CD4-positive, alpha-beta T cell treated with Interleukin-6 at 100 ng/mL for 8 hours (primary cell): ENCODE results near the gene TMCO2.

Experiments
- DNase-seq: peaks from one replicate; pipeline ENCODE4 v3.0.0-alpha.2; 2020; ENCODE audit warnings: mixed read lengths, low spot score

The TMCO2 gene

DNA sequence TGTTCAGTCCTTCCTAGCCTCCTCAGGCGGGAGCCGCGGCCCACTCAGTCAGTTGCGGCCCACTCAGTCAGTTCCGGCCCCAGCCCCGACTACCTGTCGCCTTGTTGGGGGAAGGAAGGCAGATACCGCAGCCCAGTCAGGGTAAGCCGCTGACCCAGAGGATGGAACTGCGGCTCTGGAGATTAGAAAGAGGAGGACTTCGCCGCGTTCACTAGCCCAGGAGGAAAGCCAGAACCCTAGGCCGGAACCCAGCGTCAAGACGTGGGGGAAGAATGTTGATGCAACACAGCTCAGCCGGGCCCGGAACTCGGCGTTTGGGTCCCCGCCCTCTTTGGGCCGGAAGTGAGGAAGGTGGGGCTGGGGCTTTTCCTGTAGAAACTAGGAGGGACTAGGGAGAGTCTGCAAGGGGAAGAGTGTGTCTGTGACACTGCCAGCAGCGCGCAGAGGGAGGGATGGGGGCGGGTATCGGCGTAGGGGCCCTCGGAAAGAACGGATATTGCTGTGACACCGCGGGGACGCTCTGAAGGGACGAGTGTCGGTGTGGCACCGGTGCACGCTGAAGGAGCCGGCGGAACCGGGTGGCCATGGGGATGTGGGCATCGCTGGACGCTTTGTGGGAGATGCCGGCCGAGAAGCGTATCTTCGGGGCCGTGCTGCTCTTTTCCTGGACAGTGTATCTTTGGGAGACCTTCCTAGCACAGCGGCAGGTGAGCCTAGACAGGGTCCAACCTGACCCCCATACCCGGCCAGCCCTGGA is 10.1 kb downstream of the TMCO2 start, which contains the start of gene ZMPSTE24:
TSS of gene ZMPSTE24 (plus strand) at position 549 of the 757 bp plus-strand sequence. CDS start at position 585, 36 bp downstream.
- DNase-seq = peak; percentile 96

DNA sequence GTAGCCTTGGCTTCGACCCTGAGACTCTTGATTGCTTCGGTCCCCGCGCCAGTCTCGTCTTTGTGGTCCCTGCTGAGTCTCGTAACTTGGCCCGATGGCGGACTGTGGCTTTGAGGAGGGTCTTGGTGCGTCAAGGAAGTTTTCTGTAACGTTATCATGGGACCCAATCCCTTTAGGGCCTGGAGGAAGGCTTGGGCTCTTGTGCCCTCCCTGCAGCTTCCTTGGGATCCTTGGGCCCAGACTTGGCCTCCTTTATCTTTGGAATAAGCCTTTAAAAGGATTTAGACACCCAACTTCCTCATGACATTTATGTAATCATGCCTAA is 10.7 kb downstream of the TMCO2 start:
- DNase-seq = no peak

DNA sequence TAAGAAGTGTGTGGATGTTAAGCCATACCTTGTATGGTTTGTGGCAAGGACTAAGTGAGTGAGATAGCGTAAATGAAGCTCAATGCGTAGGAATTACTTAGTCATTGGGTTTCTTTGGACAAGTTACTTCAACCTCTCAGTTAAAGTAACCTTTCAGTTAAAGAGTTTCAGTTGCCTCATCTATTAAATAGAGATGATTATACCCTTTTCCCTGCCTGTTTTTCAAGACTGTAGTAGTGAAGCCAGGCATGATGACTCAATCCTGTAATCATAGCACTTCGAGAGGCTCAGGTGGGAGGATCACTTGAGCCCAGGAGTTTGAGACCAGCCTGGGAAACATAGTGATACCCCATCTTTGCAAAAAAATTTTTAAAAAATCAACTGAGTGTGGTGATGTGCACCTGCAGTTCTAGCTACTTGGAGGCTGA is 16.6 kb downstream of the TMCO2 start:
- no peak for DNase-seq

DNA sequence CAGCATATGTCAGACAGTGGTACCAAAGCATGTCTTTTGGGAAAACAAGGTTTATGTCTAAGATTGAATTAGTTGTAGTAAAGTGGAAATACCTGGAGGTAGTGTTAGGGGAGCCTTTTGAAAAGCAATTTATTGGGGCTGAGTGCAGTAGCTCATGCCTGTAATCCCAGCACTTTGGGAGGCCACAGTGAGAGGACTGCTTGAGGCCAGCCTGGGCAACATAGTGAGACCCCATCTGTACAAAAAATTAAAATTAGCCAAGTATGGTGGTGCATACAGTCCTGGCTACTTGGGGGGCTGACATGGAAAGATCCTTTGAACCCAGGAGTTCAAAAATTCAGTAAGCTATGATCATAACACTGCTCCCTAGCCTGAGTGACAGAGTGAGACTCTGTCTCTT is 17.6 kb downstream of the TMCO2 start:
- no peak for DNase-seq

DNA sequence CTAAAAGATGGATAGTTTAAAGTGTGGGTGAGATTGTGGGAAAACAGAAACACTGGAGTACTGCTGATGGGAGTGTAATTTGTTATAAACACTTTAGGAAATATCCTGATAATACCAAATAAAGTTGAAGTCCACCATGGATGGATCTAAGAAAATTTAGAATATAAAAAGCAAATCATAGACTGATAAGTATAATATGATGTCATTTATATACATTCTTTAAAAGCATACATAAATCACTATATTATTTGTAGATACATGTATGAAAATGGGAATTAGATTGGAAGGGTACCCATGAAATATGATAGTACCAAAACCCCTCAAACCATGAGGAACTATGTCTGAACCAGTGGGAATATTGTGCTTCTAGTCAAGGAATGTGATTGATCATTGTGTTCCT is 18.2 kb downstream of the TMCO2 start:
- DNase-seq = no peak

DNA sequence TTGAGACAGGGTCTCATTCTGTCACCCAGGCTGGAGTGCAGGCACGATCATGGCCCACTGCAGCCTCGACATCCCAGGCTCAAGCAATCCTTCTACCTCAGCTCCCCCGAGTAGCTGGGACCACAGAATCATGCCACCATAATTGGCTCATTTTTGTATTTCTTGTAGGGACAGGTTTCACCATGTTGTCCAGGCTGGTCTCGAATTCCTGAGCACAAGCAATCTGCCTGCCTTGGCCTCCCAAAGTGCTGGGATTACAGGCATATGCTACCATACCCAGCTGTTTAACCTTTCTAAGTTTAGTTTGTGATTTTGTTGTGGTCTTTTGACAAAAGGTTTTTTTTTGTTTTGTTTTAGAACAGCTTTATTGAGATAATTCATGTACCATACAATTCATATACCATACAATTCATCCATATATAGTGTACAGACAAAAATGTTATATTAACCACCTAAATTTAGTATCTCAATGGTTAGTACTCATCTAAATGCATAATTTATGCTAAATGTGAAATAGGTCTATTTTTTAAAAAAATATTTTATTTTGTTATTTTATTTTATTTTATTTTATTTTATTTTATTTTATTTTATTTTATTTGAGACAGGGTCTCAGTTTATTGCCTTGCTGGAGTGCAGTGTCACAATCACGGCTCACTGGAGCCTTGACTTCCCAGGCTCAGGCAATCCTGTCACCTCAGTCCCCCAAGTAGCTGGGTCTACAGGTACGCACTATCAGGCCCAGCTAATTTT is 19.2 kb downstream of the TMCO2 start:
- no peak for DNase-seq

DNA sequence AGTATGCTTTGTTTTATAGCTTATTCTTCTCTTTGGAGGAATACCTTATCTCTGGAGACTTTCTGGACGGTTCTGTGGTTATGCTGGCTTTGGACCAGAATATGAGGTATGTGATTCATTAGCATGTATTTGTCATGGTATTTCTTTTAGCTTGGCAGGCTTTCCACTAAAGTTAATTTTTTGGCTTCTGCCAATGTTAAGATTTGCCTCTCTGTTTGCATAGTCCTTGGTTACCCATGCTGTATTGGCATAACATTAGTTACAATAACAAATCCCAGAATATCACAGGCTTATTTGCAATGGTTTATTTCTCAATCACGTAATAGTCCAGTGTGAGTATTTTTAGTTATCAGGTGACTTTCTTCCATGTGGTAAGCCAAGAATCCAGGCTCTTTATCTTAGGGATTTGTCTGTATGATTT is 20.0 kb downstream of the TMCO2 start:
- no peak for DNase-seq

DNA sequence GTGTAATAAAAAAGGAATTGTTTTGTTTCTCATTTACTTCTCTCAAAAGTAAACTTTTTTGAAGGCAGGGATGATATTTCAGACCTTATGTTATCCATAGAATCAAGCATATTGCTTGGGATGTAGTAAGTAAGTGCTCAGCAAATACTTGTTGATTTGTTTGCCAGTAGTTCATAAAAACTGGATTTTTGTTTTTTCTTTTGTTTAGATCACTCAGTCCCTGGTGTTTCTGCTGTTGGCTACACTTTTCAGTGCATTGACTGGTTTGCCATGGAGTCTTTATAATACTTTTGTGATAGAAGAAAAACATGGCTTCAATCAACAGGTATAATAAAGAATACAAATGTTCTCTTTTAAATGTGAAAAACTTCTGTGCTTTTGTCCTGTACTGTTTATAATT is 20.5 kb downstream of the TMCO2 start:
- DNase-seq = no peak

DNA sequence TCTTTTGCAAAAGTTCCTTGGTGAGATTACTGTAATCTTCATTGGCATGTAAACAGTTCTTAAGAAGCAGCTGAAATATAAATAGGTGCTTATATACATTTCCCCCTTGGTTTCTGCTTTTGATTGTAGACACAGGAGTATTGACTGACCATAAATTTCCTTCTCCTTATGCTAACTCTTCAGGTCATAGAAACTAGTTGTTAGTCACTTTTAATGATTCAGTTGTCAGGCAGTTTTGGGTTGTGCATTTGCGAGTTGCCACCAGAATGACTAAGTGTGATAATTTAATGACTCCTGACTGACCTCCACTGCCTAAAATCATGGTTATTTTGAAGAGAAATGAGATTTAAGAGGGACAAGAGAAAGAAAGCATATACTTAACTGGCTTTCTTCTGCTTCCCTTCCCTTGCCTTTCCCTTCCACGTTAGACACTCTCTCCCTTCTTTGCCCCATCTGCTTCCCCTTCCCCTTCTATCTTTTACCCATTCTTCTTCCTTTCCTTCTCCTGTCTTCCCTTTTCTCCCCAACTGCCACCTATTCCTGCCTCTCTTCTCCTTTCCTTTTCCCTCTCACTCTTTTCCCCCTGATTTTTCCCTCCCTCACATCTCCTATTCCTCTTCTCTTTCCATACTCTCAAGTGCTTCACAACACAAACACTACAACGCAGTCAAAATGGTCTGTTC is 22.6 kb downstream of the TMCO2 start:
- DNase-seq = no peak

DNA sequence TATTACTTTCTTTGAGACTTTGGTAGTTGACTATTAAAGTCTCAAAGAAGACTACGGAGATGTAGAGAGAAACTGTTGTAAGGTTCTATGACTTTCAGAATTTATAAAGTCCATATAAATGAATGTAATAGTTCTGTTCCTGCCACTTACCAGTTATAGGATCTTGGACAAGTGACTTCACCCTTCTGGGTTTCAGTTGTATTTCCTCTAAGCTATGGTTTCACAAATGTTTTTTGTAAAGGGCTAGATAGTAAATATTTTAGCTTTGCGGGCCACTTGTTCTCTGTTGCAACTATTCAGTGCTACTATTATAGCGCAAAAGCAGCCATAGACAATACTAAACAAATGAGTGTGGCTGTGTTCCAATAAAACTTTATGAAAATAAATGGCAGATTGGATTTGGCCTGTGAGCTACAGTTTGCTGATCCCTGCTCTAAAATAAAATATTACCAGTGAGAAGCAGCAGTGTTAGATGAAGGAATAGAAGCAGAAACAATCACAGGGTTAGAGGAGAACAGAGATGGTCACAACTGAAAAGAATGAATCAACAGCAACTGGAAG is 25.0 kb downstream of the TMCO2 start:
- DNase-seq = no peak

DNA sequence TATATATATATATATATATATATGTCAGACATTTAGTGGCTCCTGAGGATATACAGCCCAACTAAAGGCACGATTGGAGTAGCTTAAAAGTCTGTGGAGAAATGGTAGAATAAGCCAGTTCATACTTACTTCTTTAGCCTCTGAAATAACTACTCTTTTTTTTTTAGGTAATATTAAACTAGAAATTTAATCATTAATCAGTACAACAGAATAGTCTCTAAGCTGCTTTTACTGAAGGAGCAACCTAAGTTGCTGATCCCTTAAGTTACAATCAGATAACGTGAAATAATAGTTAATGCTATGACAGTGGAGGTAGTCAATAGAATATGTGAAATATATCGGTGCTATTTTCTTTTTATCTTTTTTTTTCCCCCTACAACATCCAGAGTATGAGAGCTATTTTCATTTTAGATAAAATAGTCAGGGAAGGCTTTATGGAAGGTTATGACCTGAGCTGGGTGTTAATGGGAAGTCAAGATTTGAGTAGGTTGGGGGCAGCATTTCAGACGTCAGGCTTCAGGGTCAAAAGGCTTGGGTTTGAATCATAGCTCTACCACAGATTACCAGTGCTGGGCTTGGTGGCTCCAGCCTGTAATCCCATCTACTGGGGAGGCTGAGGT is 25.9 kb downstream of the TMCO2 start:
- DNase-seq = no peak

DNA sequence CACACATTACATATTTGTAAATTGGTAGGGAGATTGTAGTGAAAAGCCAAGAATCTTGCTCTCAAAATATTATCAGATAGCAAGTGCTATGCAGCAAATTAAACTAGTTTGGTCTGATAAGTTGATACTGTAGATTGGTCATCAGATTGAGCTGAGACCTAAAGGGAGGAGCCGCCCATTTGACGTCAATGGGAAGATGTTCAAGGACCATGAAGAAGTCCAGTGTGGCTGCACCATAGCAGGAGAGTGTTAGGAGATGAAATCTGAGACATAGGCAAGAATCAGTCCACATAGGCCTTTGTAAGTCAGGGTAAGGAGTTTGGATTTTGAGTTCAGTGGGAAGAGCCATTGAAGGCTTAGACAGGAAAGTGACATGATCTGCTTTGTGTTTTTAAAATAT is 26.6 kb downstream of the TMCO2 start:
- DNase-seq = no peak

DNA sequence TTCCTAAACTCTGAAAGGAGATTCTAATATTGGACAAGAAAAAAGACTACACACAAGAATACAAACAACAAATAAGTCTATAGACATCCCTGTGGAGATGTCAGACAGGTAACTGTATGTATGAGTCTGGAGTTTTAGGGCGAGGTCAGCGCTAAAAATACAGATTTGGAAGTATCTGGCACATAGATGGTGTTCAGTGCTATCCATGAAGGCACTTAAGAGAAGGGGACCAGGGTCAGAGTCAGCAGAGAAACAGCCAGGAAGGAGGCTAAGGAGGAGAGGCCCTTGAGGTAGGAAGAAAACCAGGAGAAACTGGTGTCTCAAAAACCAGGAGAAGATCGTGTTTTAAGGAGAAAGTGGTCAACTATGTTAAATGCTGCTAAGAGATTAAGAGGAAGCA is 28.4 kb downstream of the TMCO2 start:
- DNase-seq = no peak

DNA sequence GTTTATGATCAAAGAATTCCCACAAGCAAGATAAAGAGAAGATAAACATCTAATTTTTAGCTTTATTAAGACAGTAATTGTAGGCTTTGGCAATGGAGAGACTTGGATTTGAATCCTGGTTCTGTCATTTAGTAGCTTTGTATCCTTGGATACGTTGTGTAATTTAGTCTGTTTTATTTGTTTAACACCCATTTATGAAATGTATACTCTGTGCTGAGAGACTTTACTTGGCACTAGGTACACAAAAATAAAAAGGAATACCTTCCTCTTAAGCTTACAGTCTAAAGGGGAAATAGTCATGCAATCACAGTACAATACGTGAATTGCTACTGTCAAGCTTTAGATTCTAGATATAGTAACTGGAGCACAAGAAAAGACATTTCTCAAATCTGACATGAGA is 34.1 kb downstream of the TMCO2 start:
- DNase-seq = no peak

DNA sequence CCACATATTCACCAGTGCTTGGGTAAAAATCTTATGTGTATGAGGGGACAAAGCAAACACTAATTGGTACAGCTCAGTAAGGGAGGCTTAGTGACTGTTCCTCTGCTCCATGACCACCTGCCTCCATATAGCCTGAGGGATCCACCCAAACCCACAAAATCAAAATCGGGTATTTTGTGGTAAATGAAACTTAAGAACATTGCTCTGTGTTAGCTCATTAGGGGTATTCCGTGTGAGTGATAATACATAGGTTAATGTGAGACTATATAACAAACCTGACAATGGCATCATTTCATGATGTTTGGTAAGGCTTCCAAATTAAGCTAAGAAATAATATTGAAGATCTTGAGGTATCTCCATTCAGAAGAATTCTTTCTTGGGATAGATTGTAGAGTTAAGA is 43.6 kb downstream of the TMCO2 start:
- no peak for DNase-seq

DNA sequence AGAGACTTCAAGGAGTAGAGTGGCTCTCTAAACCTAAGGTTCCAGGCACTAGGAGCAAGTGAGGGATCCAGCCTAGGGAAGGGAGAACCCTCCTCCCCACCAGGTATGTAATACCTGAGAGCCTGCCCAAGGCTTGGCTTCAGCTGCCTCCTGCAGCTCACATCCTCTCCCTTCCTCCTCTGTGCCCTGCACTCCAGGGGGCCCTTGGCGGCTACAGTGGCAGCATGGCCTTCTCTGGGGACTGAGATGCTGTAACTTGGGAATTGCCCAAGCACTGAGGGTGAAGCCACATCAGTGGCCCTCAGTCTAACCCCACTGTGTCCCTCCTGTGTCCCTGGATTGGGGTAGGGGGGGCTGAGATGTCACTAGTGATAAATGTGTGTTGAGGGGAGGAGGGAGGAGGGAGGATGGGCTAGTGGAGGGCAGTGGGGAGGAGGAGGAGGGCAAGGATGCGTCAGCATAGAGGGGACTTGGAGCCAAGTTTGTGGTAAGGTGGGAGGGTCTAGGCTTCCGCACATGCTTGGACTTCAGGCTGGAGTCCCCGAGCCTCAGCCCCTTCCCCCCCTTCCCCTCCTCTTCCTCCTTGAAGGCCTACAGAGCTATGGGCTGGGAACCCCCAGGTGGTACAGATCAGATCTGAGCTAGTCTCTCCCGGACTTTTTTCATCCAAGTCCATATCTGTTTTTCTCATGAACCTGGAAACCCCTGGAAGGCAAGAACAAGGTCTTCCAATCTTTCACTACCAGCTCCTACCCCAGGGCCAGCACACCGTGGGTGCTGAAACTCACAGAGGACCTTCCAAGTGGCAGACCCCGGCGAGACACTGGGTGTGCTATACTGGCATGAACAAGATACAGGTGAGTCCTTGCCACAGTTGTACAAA is 51.9 kb downstream of the TMCO2 start:
- no peak for DNase-seq

DNA sequence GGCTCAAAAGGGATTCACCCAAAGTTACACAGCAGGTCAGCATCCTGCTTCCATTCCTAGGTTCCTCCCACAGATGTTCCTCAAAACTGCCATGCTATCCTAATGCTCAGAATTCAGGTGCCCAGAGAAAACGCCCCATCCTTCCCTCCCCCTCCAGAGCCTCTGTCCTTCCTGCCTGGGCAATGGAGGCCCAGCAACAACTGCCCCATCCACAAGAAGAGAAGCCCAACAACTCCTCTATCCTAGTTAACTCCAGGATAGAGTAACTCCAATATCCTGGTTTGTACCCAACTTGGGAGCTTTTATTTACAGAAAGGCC is 52.5 kb downstream of the TMCO2 start:
- DNase-seq = no peak

DNA sequence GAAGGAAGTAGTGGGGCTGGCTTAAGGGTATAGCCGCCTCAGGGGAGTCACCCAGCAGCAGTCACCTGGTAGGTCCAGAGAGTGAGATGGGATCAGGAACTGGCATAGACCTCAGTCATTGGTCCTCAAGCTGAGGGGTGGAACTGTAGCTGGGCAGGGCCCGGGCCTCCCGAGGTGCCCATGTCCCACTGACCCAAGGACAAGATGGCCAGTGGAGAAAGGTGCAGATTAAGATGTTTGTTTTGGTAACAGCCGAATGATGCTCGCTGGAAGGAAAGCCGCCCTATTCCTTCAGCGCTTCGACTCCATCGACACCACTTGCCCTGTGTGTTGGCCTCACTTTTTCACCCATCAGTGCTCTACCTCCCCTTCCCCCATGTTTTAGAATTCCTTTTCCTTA is 52.9 kb downstream of the TMCO2 start:
- DNase-seq = no peak

DNA sequence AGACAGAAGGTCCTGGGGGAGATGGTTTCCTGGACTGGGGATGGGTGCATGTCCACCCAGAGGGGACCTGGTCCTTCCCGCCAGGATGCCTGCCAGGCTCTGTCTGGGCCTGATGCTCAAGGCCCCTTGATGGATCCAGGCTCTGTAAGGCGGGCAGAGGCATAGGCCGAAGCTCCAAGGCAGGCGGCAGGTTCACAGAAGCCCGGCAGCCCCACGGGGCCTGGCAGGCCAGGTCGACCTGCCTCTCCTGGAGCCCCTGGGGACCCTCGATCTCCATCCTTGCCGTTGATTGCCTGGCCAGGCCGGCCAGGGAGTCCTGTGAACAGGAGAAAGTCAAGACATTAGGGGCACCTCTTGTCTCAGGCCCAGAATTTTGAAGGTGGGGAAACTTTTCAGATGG is 53.3 kb downstream of the TMCO2 start:
- no peak for DNase-seq
